ENCODE results near the gene NSUN2. TPM values are rescaled to one million over a fixed set of nuclear protein-coding genes. Genes with fewer than 3 reads are reported as not detected.

Gene NSUN2
- polyA plus RNA-seq, 3 donors = 24.4 to 63.4 (median 25.6) TPM

GRCh38 chr5:6553972-6554371 lies 78.9 kb downstream of the NSUN2 start:
- DNase-seq = no peak
- no peaks in the 10 kb centered on the region for H3K79me2 ChIP-seq (ENCODE audit: insufficient read depth, low read length)
- no peaks in the 10 kb centered on the region for H4K20me1 ChIP-seq (ENCODE audit: insufficient read depth, low read length)
- H3K27ac ChIP-seq (ENCODE audit: low read depth in 1 of 2, low read length in 2 of 2) = no peak overlapping the region
- peaks cover 0 to 4% of the 10 kb centered on the region in 2 donors for H3K9me3 ChIP-seq (replicated peaks in 1 of 2; ENCODE audit: control insufficient read depth in 1 of 2, insufficient read depth in 1 of 2, low read length in 2 of 2)
- no peaks in the 10 kb centered on the region for H3K4me1 ChIP-seq (ENCODE audit: control insufficient read depth in 1 of 2, insufficient read depth in 2 of 2, low read length in 2 of 2)
- intact Hi-C loops (cut with micrococcal nuclease) = no loop called here
- Mint-ChIP-seq H3K4me1 (no peaks in the 10 kb centered on the region), H3K36me3 (no peaks in the 10 kb centered on the region), H3K9me3 (peaks cover 0 to 19% (median 3%) of the 10 kb centered on the region in 7 donors), H3K27me3 (ENCODE audit: low read depth in 3 of 3) (peaks cover 2 to 4% (median 3%) of the 10 kb centered on the region in 3 donors), H3K4me3 (no peak overlapping the region), H3K27ac (no peak overlapping the region)
- H3K9ac ChIP-seq (ENCODE audit: insufficient read depth, low read length, poor library complexity, severe bottlenecking) = no peak overlapping the region
- no peak overlapping the region for H3K4me3 ChIP-seq (replicated peaks in 1 of 3; ENCODE audit: low read depth in 2 of 3, low read length in 3 of 3)
- H3K36me3 ChIP-seq (replicated peaks in 1 of 2; ENCODE audit: control insufficient read depth in 1 of 2, insufficient read depth in 2 of 2, low read length in 2 of 2) = no peaks in the 10 kb centered on the region
- TF ChIP-seq CTCF (IDR thresholded peaks at IDR 0.05) = no peak
- 87% methylated on average over 11 of the region's 11 CpGs for WGBS (ENCODE audit: insufficient coverage)
- H3K27me3 ChIP-seq (ENCODE audit: control insufficient read depth in 2 of 2, insufficient read depth in 2 of 2, low read length in 2 of 2) = no peaks in the 10 kb centered on the region
- no peak overlapping the region for H2AFZ ChIP-seq (ENCODE audit: insufficient read depth, low read depth, low read length, poor library complexity, severe bottlenecking)
- no peak overlapping the region for H3K4me2 ChIP-seq (replicated peaks; ENCODE audit: extremely low read depth, low read length, poor library complexity, severe bottlenecking)

- Histone ChIP-seq H3K9ac (ENCODE audit: insufficient read depth, low read length, poor library complexity, severe bottlenecking) (no peak overlapping the region), H3K9me3 (replicated peaks in 1 of 2; ENCODE audit: control insufficient read depth in 1 of 2, insufficient read depth in 1 of 2, low read length in 2 of 2) (peaks cover 0 to 3% of the 10 kb centered on the region in 2 donors), H2AFZ (ENCODE audit: insufficient read depth, low read depth, low read length, poor library complexity, severe bottlenecking) (no peak overlapping the region), H3K4me2 (replicated peaks; ENCODE audit: extremely low read depth, low read length, poor library complexity, severe bottlenecking) (no peak overlapping the region), H4K20me1 (ENCODE audit: insufficient read depth, low read length) (no peaks in the 10 kb centered on the region), H3K27me3 (ENCODE audit: control insufficient read depth in 2 of 2, insufficient read depth in 2 of 2, low read length in 2 of 2) (no peaks in the 10 kb centered on the region), H3K4me3 (replicated peaks in 1 of 3; ENCODE audit: low read depth in 2 of 3, low read length in 3 of 3) (no peak overlapping the region), H3K79me2 (ENCODE audit: insufficient read depth, low read length) (no peaks in the 10 kb centered on the region), H3K36me3 (replicated peaks in 1 of 2; ENCODE audit: control insufficient read depth in 1 of 2, insufficient read depth in 2 of 2, low read length in 2 of 2) (no peaks in the 10 kb centered on the region), H3K4me1 (ENCODE audit: control insufficient read depth in 1 of 2, insufficient read depth in 2 of 2, low read length in 2 of 2) (no peaks in the 10 kb centered on the region), H3K27ac (ENCODE audit: low read depth in 1 of 2, low read length in 2 of 2) (no peak overlapping the region)
- intact Hi-C loops (cut with micrococcal nuclease) = no loop called here
- Mint-ChIP-seq H3K9me3 (peaks cover 0 to 12% (median 1%) of the 10 kb centered on the region in 7 donors), H3K36me3 (no peaks in the 10 kb centered on the region), H3K4me1 (no peaks in the 10 kb centered on the region), H3K4me3 (no peak overlapping the region), H3K27me3 (ENCODE audit: low read depth in 3 of 3) (peaks cover 3 to 4% (median 4%) of the 10 kb centered on the region in 3 donors), H3K27ac (no peak overlapping the region)
- no peak for TF ChIP-seq CTCF (IDR thresholded peaks at IDR 0.05)
- DNase-seq = no peak
- 89% methylated on average over 4 of the region's 7 CpGs for WGBS (ENCODE audit: insufficient coverage)
These were observed 80.2 kb downstream of the NSUN2 start for GRCh38 chr5:6552612-6553011.

Measured in CD14-positive monocyte (primary cell).